ENCODE results near the gene SPEF2.

SPEF2 gene

GRCh38 chr5:35617435-35618303 is at the start of gene SPEF2:
Gene SPEF2 (plus strand): TSS chr5:35617863. CDS start chr5:35617998, 135 bp downstream.
- DNase-seq = peak; percentile 96 to 97

GRCh38 chr5:35575578-35575977 is 42.1 kb upstream of the SPEF2 start:
- DNase-seq = no peak

- no peak for DNase-seq
Observed at GRCh38 chr5:35587419-35587818, 30.2 kb upstream of the SPEF2 start.

GRCh38 chr5:35593338-35593737 is 24.3 kb upstream of the SPEF2 start:
- no peak for DNase-seq

- DNase-seq = no peak
Observed at GRCh38 chr5:35598707-35599370, 18.8 kb upstream of the SPEF2 start.

GRCh38 chr5:35600591-35600990 is 17.1 kb upstream of the SPEF2 start:
- no peak for DNase-seq

GRCh38 chr5:35608881-35609779 is 8.5 kb upstream of the SPEF2 start:
- no peak for DNase-seq

GRCh38 chr5:35617060-35617434 is 616 bp upstream of the SPEF2 start:
- no peak for DNase-seq

GRCh38 chr5:35618304-35618636 is 607 bp downstream of the SPEF2 start:
- no peak for DNase-seq

- DNase-seq = no peak
Observed at GRCh38 chr5:35618781-35619180, 1.1 kb downstream of the SPEF2 start.

GRCh38 chr5:35622974-35623373 is 5.3 kb downstream of the SPEF2 start:
- no peak for DNase-seq

GRCh38 chr5:35623991-35624390 is 6.3 kb downstream of the SPEF2 start:
- DNase-seq = no peak

GRCh38 chr5:35626108-35626507 is 8.4 kb downstream of the SPEF2 start:
- DNase-seq = no peak

- no peak for DNase-seq
Observed at GRCh38 chr5:35626553-35626952, 8.9 kb downstream of the SPEF2 start.

- DNase-seq = no peak
Observed at GRCh38 chr5:35634326-35634725, 16.7 kb downstream of the SPEF2 start.

GRCh38 chr5:35640623-35641022 is 23.0 kb downstream of the SPEF2 start:
- no peak for DNase-seq

- no peak for DNase-seq
Observed at GRCh38 chr5:35644543-35644942, 26.9 kb downstream of the SPEF2 start.

GRCh38 chr5:35647128-35647527 is 29.5 kb downstream of the SPEF2 start:
- no peak for DNase-seq

GRCh38 chr5:35647712-35648111 is 30.0 kb downstream of the SPEF2 start:
- DNase-seq = no peak

- DNase-seq = peak; percentile 52 to 62
Observed at GRCh38 chr5:35651002-35651756, 33.5 kb downstream of the SPEF2 start.

- DNase-seq = no peak
Observed at GRCh38 chr5:35656721-35657120, 39.1 kb downstream of the SPEF2 start.

- no peak for DNase-seq
Observed at GRCh38 chr5:35657877-35658276, 40.2 kb downstream of the SPEF2 start.

- no peak for DNase-seq
Observed at GRCh38 chr5:35659556-35659955, 41.9 kb downstream of the SPEF2 start.
